Ishikawa (cell line): ENCODE measurements around the gene RTN4R.

Experiments
- CEBPB ChIP-seq: IDR thresholded peaks from 2 replicates; pipeline ENCODE4 v1.6.1; 2012
- CREB1 ChIP-seq: IDR thresholded peaks from 2 replicates; pipeline ENCODE4 v1.6.1; 2012; ENCODE audit warnings: low read depth
- EGR1 ChIP-seq: IDR thresholded peaks from 2 replicates; pipeline ENCODE4 v1.6.1; 2012
- EP300 ChIP-seq: IDR thresholded peaks from 2 replicates; pipeline ENCODE4 v1.6.1; 2012; ENCODE audit warnings: borderline replicate concordance
- FOXM1 ChIP-seq: IDR thresholded peaks from 2 replicates; pipeline ENCODE4 v1.6.1; 2012; ENCODE audit warnings: low read depth, borderline replicate concordance
- NFIC ChIP-seq: IDR thresholded peaks from 2 replicates; pipeline ENCODE4 v1.6.1; 2012
- RAD21 ChIP-seq: IDR thresholded peaks from 2 replicates; pipeline ENCODE4 v1.6.1; 2012; ENCODE audit warnings: low read depth
- TAF1 ChIP-seq: IDR thresholded peaks from 2 replicates; pipeline ENCODE4 v1.6.1; 2012; ENCODE audit warnings: low read depth, mild to moderate bottlenecking
- TCF12 ChIP-seq: IDR thresholded peaks from 2 replicates; pipeline ENCODE4 v1.6.1; 2012; ENCODE audit warnings: low read depth
- TEAD4 ChIP-seq: IDR thresholded peaks from 2 replicates; pipeline ENCODE4 v1.6.1; 2012
- YY1 ChIP-seq: IDR thresholded peaks from 2 replicates; pipeline ENCODE4 v1.6.1; 2012; ENCODE audit warnings: low read depth
- ZBTB7A ChIP-seq: IDR thresholded peaks from 2 replicates; pipeline ENCODE4 v1.6.1; 2012; ENCODE audit warnings: low read depth
- TF ChIP-seq, protein P1 (sequence below): IDR thresholded peaks from 2 replicates; pipeline ENCODE4 v1.6.1; 2012
- TF ChIP-seq, protein P2 (sequence below): IDR thresholded peaks from 2 replicates; pipeline ENCODE4 v1.6.1; 2012; ENCODE audit warnings: low read depth, mild to moderate bottlenecking
- TF ChIP-seq, protein P3 (sequence below): IDR thresholded peaks from 2 replicates; pipeline ENCODE4 v1.6.1; 2012

RTN4R gene

DNA sequence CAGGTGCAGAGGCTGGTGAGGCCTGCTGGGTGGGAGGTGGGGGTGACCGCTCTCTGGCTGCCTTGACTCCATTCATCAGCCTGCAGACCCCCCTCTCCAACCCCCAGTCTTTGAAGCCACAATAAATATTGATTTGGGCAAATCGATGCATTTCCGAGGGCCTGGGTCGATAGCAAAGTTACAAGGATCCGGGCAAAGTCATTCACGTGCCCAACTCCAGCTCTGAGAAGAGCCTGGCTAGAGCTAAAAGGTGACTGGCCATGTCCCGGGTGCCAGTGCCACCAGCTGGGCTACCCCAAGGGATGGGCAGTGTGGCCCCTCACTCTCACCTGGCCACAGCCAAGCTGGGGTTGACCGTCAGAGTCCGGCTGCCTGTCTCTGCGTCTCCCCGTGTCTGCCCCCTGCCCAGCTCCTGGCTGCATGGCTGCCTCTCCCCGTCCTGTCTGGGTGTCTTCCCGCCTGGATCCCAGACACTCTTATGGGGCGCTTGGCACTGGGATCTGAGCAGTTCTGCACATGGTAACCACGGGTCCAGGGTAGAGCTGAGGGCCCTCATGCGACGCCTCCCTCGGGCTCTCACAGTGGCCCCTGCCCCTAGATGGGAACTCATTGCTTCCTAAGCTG lies 70.6 kb downstream of the RTN4R start:
- TF ChIP-seq, protein P1, sequence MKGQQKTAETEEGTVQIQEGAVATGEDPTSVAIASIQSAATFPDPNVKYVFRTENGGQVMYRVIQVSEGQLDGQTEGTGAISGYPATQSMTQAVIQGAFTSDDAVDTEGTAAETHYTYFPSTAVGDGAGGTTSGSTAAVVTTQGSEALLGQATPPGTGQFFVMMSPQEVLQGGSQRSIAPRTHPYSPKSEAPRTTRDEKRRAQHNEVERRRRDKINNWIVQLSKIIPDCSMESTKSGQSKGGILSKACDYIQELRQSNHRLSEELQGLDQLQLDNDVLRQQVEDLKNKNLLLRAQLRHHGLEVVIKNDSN, result no peak
- no peak for TF ChIP-seq CEBPB
- TF ChIP-seq RAD21, result no peak

DNA sequence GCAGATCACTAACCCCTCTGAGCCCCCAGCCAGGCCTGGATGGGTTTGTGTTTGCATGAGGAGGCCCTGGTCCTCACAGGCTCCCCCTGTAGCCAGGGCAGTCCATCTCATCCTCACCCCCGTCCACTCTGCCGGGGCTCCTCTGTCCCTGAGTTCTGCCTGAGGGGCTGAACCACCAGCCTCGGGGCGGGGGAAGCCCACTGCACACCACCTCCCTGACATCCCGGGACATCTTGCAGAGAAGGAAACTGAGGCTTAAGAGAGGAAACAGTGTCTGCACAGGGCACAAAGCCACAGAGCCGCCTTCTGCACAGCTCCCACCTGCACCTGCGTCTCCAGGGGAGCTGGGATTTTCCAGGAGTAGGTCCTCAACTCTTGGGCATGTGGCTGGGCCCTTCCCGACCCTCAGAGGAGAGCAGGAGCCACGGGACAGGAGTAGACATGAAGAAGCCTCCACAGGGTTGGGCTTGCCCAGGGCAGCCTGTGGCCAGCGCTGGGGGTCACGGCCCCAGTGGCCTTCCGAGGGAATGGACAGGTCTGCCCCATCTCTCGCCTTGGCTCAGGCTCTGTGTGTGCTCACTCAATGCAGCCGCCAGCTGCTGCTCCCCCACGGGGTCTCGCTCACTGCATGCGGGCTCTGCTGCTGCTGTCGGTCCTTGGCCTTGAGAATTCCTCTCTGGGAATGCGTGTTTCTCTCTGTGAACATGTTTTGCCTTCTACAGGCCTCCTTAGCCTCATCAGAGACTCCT lies 71.8 kb downstream of the RTN4R start:
- TF ChIP-seq CEBPB, result no peak
- no peak for TF ChIP-seq YY1
- no peak for TF ChIP-seq FOXM1
- no peak for TF ChIP-seq CREB1
- no peak for TF ChIP-seq TCF12
- TF ChIP-seq, protein P2, sequence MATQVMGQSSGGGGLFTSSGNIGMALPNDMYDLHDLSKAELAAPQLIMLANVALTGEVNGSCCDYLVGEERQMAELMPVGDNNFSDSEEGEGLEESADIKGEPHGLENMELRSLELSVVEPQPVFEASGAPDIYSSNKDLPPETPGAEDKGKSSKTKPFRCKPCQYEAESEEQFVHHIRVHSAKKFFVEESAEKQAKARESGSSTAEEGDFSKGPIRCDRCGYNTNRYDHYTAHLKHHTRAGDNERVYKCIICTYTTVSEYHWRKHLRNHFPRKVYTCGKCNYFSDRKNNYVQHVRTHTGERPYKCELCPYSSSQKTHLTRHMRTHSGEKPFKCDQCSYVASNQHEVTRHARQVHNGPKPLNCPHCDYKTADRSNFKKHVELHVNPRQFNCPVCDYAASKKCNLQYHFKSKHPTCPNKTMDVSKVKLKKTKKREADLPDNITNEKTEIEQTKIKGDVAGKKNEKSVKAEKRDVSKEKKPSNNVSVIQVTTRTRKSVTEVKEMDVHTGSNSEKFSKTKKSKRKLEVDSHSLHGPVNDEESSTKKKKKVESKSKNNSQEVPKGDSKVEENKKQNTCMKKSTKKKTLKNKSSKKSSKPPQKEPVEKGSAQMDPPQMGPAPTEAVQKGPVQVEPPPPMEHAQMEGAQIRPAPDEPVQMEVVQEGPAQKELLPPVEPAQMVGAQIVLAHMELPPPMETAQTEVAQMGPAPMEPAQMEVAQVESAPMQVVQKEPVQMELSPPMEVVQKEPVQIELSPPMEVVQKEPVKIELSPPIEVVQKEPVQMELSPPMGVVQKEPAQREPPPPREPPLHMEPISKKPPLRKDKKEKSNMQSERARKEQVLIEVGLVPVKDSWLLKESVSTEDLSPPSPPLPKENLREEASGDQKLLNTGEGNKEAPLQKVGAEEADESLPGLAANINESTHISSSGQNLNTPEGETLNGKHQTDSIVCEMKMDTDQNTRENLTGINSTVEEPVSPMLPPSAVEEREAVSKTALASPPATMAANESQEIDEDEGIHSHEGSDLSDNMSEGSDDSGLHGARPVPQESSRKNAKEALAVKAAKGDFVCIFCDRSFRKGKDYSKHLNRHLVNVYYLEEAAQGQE, result no peak
- no peak for TF ChIP-seq NFIC
- TF ChIP-seq, protein P3, sequence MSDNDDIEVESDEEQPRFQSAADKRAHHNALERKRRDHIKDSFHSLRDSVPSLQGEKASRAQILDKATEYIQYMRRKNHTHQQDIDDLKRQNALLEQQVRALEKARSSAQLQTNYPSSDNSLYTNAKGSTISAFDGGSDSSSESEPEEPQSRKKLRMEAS, result no peak
- TF ChIP-seq, protein P1, result no peak
- TF ChIP-seq RAD21, result no peak
- TF ChIP-seq ZBTB7A, result no peak
- TF ChIP-seq EP300, result no peak
- TF ChIP-seq EGR1, result no peak
- TF ChIP-seq TAF1, result no peak
- TF ChIP-seq TEAD4, result no peak

DNA sequence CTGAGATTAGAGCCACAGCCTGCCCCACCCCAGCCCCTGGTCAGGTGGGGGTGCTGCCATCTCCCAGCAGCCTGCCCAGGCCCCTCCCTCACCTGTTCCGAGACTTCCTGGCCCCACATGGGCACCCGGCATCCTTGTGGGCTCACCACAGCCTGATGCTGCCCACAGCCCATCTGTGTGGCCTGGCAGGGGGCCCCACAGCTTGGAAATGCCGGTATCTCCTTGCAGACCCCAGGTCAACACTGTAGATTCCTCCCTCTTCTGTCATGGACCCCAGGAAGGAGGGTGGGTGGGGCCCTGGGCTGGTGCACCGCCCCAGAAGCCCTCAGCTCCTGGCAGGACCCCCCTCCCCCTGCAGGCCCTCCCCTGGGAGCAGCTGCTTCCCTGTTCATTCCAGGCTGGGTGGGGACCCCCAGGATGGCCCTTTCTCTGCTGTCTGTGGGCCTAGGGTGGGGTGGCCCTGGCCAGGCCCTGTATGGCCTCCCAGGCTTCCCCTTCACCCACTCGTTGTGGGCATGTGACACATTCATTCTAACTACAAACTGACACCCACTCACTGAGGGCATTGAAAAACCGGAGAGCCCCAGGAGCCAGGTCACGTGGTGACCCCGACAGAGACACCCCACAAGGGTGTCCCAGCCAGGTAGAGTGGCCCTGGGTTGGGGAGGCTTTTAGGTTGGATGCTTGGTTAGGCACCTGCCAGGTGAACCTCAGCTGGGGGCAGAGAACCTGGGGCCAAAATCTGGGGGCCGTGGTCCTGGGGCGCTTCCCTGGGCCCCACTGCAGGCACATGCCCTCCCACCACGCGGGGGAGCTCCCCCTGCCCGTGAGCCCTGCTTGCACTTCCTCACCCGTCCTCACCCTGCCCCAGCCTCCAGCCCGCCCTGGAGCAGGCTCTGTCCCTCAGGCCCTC lies 73.2 kb downstream of the RTN4R start:
- no peak for TF ChIP-seq TEAD4
- TF ChIP-seq TCF12, result no peak
- no peak for TF ChIP-seq EGR1
- no peak for TF ChIP-seq RAD21
- no peak for TF ChIP-seq TAF1
- TF ChIP-seq, protein P1, result no peak
- TF ChIP-seq, protein P3, result no peak
- no peak for TF ChIP-seq CREB1
- no peak for TF ChIP-seq CEBPB
- TF ChIP-seq NFIC, result no peak
- no peak for TF ChIP-seq EP300
- no peak for TF ChIP-seq FOXM1
- TF ChIP-seq, protein P2, result no peak
- TF ChIP-seq YY1, result no peak
- TF ChIP-seq ZBTB7A, result no peak

DNA sequence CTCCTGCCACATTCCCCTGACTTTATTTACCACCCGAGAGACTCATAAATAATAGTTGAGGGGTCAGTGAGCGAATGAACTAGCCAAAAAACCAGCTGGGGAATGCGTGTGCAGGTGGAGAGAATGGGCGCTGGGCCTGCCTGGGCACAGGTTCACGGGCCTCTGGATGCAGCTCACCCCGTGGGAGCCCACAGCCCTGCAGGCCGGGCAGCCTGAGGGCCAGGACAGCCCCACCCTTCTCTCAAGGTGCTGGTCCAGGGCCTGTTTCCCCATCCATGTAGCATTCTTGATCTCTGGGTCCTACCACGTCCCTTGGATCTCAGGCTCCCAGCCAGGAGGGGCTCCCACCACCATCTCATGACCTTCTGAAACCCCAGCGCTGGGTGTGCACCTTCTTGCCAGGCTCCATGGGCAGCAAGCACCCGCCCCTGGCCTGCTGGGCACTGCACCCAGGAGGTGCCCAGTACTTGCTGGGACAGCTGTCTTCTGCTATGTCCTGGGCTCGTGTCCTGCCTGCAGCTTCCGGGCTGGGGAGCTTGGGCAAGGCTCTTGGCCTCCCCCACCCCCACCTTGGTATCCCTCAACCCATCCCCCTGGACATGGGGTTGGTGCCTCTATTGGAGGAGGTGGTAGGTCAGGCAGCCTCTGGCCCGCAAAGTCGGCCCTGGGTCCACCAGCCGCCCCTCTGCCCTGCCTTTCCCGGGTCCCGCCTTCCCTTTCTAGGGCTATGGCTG lies 74.2 kb downstream of the RTN4R start:
- TF ChIP-seq TCF12, result no peak
- TF ChIP-seq CEBPB, result no peak
